Inflammatory macrophage (primary cell): ENCODE results near the gene RAB27B.
"Not testable (repeated sequence)": the region's sequence is repeated elsewhere in the genome, so short reads cannot be mapped to it uniquely, and the experiment has no call there.

ENCODE experiments used
- DNase-seq, 2 donors: peaks; one replicate each; pipeline ENCODE4 v3.0.0-alpha.2; 2020 to 2022
- total RNA-seq, 18 experiments: gene quantifications; one replicate each; lab custom pipeline; 2026; ENCODE audit warnings: mixed read lengths in 6 of 18, inconsistent platforms in 2 of 18; lab: John Stamatoyannopoulos, UW

RAB27B gene, protein sequence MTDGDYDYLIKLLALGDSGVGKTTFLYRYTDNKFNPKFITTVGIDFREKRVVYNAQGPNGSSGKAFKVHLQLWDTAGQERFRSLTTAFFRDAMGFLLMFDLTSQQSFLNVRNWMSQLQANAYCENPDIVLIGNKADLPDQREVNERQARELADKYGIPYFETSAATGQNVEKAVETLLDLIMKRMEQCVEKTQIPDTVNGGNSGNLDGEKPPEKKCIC
- total RNA-seq = 0 to 0.59 (median 0) reads per million in 18 experiments

GRCh38 chr18:54828281-54828881 is at the start of gene RAB27B:
RAB27B (plus strand) TSS chr18:54828477; CDS start chr18:54877586, 49,109 bp downstream.
- DNase-seq = no peak

DNA sequence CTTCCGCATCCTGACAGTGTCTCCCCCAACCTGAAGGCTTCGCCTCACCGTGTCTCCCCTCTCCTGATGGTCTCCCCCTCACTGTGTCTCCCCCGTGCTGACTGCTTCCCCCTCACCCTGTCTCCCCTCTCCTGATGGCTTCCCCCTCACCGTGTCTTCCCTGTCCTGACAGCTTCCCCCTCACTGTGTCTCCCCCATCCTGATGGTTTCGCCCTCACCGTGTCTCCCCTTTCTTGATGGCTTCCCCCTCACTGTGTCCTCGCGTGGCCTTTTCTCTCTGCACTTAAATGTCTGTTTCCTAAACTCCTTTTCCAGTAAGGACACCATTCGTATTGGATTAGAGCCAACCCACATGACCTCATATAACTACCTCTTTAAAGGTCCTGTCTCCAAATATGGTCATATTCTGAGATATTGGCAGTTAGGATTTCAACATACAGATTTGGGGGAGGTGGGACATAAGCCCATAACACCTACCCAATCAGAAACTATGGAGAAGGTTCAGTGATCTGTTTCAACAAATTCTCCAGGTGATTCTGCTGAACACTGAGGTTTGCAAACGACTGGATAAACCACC is 47.9 kb upstream of the RAB27B start:
- no peak for DNase-seq

DNA sequence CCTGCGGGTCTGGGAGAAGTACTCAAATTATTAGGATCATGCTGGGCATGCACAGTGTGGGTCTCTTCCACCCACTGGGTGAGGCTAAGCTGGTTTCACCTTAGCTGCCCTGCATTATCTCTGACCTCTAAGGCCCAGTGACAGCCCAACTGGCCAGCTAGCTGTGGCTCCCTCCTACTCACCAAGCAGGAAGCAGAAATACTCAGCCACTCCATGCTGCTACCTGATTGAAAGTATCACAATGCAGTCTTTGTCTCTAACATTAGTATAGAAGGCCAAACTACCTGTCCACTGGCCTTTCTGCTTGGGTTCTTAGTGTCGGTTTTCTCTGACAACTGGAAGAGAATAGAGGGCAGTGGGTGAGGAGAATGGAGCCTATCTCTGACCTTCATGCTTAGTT is 47.3 kb upstream of the RAB27B start:
- DNase-seq = no peak

- DNase-seq = no peak
Observed at GRCh38 chr18:54783139-54783538, 45.1 kb upstream of the RAB27B start.

DNA sequence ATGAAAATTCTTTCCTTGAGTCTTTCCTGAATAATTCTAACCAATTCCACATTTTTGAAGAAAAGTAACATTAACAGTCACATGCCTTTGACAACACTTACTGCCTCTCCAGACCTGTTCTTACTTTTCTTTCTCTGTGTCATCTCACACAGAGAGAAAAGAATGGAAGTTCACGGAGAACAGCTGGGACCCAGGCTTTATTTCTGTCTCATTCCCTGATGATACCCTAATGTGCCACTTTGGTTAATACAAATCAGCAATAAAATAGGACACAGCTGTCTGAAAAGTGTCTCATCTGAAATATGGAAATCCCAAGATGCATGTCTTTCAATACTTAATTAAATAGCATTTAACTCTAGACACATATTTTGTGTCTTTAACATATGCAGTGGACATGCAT is 42.1 kb upstream of the RAB27B start:
- no peak for DNase-seq

DNA sequence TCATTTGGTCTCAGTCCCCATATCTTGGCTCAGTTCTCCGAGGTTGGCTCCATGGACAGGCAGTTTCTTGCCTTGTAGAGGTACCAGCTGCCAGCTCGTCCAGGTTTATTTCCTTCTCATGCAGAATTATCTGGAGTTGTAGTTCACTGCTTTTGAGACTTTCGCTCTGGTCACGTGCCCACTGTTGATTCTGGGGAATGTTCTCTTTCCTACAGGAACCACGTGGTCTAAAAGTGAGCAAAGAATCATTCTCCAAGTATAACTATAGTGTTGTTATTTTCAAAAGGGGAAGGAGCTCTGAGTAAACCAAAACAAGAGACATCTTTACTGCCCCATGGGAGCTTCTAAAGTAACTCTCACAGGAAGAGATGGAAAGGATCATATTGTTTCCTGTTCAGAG is 41.2 kb upstream of the RAB27B start:
- no peak for DNase-seq

- DNase-seq = no peak
Observed at GRCh38 chr18:54787616-54788015, 40.7 kb upstream of the RAB27B start.

DNA sequence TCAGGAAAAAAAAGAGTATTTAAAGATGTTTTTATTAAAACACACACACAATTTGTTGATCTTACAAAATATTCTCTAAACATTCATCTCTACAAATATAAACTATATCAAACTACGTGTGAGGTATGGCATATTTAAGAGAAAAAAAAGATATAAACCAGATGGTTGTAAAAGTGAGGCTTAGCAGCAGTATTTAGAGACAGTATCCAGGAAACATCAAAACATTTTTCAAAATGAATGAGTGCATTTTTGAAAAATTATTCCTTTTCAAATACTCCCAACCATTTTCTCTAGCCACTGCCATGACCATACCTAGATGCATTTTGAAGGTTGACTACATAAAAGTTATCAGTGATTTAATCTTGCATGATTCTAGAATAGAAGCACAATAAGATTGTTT is 38.2 kb upstream of the RAB27B start:
- DNase-seq = no peak

DNA sequence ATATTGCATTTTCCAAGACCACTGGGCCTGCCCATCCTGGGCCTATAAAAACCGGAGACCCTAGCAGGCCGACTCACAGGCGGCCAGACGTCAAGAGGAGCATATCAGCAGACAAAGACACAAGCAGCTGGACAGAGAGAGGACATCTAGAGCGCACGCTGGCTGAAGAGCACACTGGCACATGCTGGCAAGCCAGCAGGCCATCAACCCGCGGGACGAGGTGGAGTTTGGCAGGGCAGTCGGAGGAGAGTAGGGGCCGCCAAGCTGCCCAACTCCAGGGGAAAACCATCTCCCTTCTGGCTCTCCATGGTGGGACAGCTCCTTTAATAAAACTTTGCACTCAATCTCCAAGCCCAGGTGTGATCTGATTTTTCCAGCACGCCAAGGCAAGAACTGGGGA is 36.6 kb upstream of the RAB27B start:
- no peak for DNase-seq

DNA sequence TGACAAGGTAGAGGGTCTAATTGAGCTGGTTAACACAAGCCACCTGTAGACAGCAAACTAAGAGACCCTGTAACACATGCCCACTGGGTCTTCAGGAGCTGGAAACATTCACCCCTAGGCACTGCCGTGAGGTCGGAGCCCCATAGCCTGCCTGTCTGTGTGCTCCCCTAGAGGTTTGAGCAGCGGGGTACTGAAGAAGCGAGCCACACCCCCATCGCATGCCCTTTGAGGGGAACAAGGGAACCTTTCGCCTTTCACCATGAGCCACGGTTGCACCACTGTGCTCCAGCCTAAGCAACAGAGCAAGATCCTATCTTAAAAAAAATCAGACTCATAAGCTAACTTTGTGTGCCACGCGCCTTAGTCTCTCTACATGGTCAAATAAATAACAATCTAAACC is 36.2 kb upstream of the RAB27B start:
- DNase-seq = no peak

- DNase-seq = no peak
Observed at GRCh38 chr18:54794823-54795222, 33.5 kb upstream of the RAB27B start.

- DNase-seq = no peak
Observed at GRCh38 chr18:54798186-54798585, 30.1 kb upstream of the RAB27B start.

DNA sequence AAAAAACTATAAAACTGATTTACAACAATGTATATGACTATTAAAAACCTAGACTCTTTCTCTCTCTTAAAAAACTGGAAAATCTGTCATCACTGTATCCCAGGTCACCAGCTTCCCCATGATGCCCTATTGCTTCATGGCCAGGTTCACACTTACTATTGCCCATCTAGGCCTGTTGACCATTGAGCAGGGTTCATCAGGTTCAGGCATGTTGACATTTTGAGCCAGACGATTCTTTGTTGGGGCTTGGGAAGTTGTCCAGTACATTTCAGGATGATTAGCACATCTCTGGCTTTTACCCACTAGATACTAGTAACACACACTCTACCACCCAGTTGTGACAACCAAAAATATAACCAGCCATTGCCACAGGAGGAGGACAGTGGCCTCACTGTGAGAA is 26.9 kb upstream of the RAB27B start:
- no peak for DNase-seq

GRCh38 chr18:54802178-54802577 is 26.1 kb upstream of the RAB27B start:
- DNase-seq = no peak

- DNase-seq = no peak
Observed at GRCh38 chr18:54802686-54803395, 25.4 kb upstream of the RAB27B start.

DNA sequence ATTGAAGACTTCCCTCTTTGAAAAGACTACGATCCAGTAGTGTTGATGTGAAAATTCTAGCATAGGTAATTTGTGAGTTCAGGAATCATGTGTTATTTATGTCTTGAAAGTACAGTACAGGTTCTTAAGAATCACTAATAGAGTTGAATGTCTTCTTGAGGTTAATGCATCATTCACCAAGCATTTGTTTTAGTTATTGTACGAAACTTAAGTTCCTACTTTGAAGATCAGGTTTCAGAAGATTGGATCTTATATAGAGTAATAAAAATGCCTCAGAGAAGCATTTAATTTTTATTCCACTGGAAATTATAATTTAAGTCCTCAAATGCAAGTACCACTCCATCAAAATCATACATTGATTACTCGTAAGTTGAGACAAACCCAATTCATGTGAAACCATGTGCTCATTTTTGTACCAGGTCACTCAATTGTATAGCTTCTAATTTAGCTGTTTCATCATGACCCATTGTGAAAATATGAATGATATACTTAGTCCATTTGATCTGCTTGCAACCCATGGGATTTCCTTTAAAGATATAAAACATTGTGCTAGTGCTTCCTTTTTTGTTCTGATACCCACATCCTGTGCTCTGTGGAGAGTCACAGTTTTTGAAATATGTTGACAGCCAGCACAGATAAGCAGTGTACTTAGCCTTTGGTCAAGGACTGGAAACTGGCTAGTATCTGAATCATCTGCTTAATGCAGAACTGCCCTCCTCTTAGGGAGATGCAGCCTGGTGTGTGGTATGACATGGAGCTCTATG is 22.5 kb upstream of the RAB27B start:
- DNase-seq = no peak

DNA sequence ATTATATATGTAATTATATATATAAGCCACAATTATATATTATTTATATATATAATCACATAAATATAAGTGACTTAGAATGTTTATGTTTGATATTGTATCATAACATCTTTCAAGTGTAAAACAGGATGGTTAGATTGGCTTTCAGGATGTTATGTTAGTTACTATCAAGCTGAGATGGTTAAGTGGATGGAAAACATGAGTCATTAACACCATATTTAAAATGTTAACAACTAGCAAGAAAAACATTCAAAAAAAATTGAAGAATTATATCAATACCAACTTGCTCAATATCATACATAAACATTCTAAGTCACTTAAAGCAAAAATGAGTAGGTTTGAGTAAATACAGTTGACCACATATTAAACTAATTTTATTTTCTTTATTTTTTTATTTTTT is 21.8 kb upstream of the RAB27B start:
- DNase-seq = no peak

DNA sequence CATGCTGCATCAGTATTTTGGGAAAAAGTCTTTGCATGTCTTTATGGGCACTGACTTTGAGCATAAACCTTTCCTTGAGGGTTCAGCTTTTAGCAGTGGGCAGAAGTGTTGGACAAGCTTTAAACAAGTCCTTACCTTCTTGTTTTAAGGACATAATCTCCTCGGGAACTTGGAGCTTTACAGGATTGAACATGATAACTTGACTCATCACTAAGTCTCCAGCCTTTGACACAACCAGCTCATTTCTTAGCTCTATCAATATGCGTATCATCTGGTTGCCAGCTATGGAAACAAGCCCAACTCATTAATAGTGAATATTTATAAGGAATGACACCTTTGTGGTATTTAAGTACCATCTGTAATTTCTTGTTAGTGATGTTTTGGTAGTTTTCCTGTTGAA is 21.0 kb upstream of the RAB27B start:
- DNase-seq = no peak

DNA sequence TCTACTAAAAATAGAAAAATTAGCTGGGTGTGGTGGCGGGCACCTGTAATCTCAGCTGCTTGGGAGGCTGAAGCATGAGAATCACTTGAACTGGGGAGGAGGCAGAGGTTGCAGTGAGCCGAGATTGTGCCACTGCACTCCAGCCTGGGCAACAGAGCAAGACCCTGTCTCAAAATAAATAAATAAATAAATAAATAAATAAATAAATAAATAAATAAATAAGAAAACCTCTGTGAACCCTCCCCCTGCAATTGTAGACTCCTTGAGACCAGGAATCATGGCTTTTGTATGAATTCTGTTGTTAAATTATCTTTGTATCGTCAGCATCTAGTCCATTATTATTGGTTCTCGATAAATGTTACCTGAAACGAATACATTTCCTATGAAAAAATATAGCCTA is 17.6 kb upstream of the RAB27B start:
- DNase-seq = not testable (repeated sequence)

- no peak for DNase-seq
Observed at GRCh38 chr18:54812885-54813284, 15.4 kb upstream of the RAB27B start.

GRCh38 chr18:54813305-54813704 is 15.0 kb upstream of the RAB27B start:
- no peak for DNase-seq

DNA sequence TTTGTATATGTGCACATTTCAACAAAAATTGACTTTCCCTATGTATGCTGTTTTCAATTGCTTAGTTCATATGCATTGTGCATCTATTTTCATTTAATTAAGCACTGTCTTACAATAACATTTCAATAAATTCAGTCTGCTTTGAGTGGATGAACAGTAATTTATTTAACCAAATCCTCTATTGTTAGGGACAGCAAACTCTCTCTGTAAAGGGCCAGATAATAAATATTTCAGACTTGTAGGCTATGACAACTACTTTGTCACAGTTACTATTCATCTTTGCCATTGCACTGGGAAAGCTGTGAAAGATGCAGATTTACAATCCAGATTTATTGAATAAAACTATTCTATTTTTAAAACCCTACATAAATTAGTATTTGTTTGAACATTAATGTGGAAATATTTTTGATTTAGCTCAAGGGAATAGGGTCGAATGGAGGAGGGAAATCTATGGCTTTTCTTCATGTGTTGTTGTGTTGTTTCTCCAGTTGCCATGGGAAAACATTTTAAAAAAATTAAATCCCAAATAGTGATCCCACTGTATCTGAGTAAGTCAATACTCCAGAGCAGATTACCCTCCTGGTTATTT is 14.2 kb upstream of the RAB27B start:
- no peak for DNase-seq

DNA sequence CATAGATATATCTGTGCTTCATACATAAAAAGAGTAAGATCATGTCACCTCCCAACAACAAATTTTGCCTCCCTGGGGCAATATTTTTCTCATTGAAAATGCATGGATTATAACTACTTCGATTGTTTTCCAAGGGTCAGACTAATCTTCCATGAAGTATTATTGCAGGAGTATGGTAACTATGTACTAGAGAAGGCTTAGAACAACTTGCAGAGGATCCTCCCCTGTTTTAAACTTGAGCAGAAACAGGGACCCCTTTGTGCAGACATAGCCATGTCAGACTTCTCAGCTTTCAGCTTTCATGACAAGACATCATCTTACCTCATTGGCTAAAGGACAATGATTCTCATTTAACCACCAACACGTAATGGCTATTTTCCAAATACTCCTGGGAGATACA is 13.2 kb upstream of the RAB27B start:
- no peak for DNase-seq
